WI38 (cell line): ENCODE results near the gene HEBP2.

Experiments
- H3K4me3 ChIP-seq: 2 replicates; pipeline ENCODE4 v1.5.1; 2011; ENCODE audit warnings: low read depth, mild to moderate bottlenecking, control low read depth, low read length
- TF ChIP-seq, protein P1 (sequence below): IDR thresholded peaks from 2 replicates; pipeline ENCODE4 v1.5.1; 2012; ENCODE audit warnings: low read depth, mild to moderate bottlenecking, control low read depth, low read length

The HEBP2 gene

DNA sequence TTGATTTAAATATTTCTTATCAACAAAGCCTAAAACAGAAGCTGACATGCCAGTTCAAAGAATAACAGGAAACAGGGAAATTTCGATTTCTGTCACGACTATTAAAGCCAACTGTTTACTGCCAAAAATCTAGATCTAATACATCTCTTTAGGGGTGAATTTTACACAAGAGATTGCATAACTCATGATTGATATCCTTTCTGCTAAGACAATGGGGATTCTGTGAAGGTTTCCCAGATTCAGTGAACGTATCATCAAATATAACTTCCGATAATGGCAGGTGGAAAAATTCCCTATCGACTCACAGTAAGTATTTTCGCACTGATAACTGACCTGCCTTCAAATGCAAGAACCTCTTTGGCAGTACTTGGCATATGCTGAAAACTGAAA lies 52.4 kb downstream of the HEBP2 start:
- H3K4me3 ChIP-seq = no peak overlapping the region
- TF ChIP-seq, protein P1, sequence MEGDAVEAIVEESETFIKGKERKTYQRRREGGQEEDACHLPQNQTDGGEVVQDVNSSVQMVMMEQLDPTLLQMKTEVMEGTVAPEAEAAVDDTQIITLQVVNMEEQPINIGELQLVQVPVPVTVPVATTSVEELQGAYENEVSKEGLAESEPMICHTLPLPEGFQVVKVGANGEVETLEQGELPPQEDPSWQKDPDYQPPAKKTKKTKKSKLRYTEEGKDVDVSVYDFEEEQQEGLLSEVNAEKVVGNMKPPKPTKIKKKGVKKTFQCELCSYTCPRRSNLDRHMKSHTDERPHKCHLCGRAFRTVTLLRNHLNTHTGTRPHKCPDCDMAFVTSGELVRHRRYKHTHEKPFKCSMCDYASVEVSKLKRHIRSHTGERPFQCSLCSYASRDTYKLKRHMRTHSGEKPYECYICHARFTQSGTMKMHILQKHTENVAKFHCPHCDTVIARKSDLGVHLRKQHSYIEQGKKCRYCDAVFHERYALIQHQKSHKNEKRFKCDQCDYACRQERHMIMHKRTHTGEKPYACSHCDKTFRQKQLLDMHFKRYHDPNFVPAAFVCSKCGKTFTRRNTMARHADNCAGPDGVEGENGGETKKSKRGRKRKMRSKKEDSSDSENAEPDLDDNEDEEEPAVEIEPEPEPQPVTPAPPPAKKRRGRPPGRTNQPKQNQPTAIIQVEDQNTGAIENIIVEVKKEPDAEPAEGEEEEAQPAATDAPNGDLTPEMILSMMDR = no peak

DNA sequence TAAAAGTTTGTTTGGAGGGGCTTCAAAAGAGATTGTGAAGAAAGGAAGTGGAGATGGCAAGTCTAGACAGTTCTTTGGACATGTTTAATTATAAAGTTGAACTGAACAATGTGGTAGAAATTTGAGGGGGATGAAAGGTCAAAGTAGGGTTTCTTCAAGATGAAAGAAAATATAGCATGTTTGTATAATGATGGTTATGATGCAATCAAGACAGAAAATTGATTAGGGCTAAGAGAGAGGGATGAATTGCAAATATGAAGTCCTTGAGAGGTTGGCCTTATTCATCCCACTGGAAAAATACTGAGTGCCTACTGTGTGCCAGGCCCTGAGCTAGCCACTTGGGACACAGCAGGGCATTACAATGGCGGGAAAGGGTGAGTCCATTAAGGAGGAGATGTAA lies 57.6 kb downstream of the HEBP2 start:
- TF ChIP-seq, protein P1 = no peak
- H3K4me3 ChIP-seq = no peak overlapping the region

DNA sequence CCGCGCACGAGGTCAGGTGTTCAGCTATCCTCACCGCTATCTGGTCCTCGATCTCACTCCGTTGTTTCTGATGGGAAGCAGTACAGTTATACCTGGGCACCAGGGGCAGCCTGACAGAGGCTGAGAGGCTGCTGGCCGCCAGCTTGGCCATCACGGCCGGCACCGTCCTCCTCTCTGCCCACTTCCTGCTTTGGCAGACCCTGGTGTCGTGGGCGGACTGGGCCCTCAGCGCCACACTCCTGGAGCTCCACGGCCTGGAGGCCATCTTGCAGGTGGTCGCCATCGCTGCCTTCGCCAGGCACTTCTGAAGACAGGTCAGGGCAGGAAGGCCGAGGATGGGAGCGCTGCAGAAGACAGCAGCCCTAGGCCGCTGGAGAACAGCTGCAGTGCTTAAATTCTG lies 60.1 kb downstream of the HEBP2 start:
- TF ChIP-seq, protein P1 = no peak

DNA sequence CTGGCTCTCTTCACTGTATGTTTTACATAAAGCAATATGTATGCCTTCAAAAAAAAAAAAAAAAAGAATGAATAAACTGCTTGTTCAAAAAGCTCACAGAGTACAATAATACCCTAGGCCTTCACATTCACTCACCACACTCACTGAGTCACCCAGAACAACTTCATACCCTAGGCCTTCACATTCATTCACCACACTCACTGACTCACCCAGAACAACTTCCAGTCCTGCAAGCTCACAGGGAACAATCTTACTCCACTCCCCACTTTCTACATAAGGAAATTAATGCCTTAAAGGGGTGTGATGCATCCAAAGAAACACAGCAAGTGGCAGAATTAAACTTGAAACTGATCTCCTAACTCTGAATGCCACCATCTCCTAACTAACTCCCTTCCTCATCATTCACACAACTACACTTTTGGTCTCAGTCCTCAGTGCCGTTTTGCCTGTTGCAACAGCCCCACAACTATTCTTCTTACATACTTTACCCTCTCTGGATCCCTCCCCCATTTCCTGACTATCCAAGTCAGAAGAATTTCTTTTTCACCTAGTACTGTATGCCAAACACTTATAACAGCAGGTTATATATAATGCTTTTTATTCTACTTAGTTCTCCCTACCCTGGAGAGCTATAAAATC lies 61.1 kb downstream of the HEBP2 start:
- TF ChIP-seq, protein P1 = no peak
- no peak overlapping the region for H3K4me3 ChIP-seq

More for the DNA sequence above, 60.1 kb downstream of the HEBP2 start:
- H3K4me3 ChIP-seq = no peak overlapping the region

DNA sequence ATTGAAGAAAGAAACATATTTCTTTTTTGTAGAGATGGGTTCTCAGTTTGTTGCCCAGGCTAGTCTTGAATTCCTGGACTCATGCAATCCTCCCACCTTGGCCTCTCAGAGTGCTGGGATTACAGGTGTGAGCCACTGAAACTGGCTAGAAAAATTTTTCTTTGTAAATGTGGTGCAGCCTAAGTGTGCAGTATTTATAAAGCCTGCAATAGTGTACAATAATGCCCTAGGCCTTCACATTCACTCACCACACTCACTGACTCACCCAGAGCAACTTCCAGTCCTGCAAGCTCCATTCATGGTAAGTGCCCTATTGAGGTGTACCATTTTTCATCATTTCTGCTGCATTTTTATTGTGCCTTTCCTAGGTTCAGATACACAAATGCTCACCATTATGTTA lies 63.9 kb downstream of the HEBP2 start:
- TF ChIP-seq, protein P1 = no peak
- H3K4me3 ChIP-seq = no peak overlapping the region

DNA sequence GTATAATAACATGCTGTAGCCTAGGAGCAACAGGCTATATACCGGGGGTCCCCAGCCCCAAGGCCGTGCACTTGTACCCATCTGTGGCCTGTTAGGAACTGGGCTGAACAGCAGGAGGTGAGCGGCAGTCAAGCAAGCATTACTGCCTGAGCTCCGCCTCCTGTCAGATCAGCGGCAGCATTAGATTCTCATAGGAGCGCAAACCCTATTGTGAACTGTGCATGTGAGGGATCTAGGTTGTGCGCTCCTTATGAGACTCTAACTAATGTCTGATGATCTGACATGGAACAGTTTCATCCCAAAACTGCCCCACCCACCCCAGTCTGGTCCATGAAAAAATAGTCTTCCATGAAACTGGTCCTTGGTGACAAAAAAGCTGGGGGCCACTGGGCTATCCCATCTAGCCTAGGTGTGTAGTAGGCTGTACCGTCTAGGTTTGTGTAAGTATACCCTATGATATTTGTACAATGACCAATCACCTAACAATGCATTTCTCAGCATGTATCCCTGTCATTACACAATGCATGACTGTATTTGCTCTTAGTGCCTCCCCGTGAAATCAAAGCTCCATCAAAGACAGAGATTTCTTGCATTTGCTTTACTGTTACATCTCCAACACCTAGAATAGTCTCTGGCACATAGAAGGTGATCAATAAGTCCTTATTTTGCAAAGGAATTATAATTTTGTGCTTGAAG lies 64.4 kb downstream of the HEBP2 start:
- TF ChIP-seq, protein P1 = no peak
- H3K4me3 ChIP-seq = no peak overlapping the region
